Measurements from ENCODE around the gene OVAAL. TPM values are rescaled to one million over a fixed set of nuclear protein-coding genes. Genes with fewer than 3 reads are reported as not detected.

Gene OVAAL
- total RNA-seq, 1 donor: not detected

GRCh38 chr1:180521474-180522212 lies 37.1 kb upstream of the OVAAL start:
- no peak overlapping the region for H3K4me3 ChIP-seq (ENCODE audit: low read depth, low read length)
- no peak for TF ChIP-seq CTCF (IDR thresholded peaks at IDR 0.05; ENCODE audit: insufficient read depth, low read length)
- peak; percentile 52 for DNase-seq (ENCODE audit: low read depth)

- no peak overlapping the region for H3K4me3 ChIP-seq (ENCODE audit: low read depth, low read length)
- no peak for DNase-seq (ENCODE audit: low read depth)
- TF ChIP-seq CTCF (IDR thresholded peaks at IDR 0.05; ENCODE audit: insufficient read depth, low read length): no peak
These were observed 36.6 kb upstream of the OVAAL start for GRCh38 chr1:180522213-180522515.

GRCh38 chr1:180524160-180524914 lies 34.4 kb upstream of the OVAAL start:
- TF ChIP-seq CTCF (IDR thresholded peaks at IDR 0.05; ENCODE audit: insufficient read depth, low read length): no peak
- no peak for DNase-seq (ENCODE audit: low read depth)
- no peak overlapping the region for H3K4me3 ChIP-seq (ENCODE audit: low read depth, low read length)

- DNase-seq (ENCODE audit: low read depth): no peak
These were observed 33.6 kb upstream of the OVAAL start for GRCh38 chr1:180524915-180525714.

GRCh38 chr1:180525715-180526039 lies 33.1 kb upstream of the OVAAL start:
- TF ChIP-seq CTCF (IDR thresholded peaks at IDR 0.05; ENCODE audit: insufficient read depth, low read length): no peak
- H3K4me3 ChIP-seq (ENCODE audit: low read depth, low read length): no peak overlapping the region
- DNase-seq (ENCODE audit: low read depth): no peak

More at GRCh38 chr1:180524915-180525714, 33.6 kb upstream of the OVAAL start:
- no peak overlapping the region for H3K4me3 ChIP-seq (ENCODE audit: low read depth, low read length)
- no peak for TF ChIP-seq CTCF (IDR thresholded peaks at IDR 0.05; ENCODE audit: insufficient read depth, low read length)

- H3K4me3 ChIP-seq (ENCODE audit: low read depth, low read length): no peak overlapping the region
- no peak for TF ChIP-seq CTCF (IDR thresholded peaks at IDR 0.05; ENCODE audit: insufficient read depth, low read length)
- DNase-seq (ENCODE audit: low read depth): peak; percentile 50
These were observed 31.6 kb upstream of the OVAAL start for GRCh38 chr1:180527101-180527669.

Measured in fibroblast of the aortic adventitia (primary cell).